Measurements from ENCODE around the gene HSP90AB1. TPM values are rescaled to one million over a fixed set of nuclear protein-coding genes. Genes with fewer than 3 reads are reported as not detected.

HSP90AB1 gene
- total RNA-seq, 1 donor from 2014 or later: 508 TPM

GRCh38 chr6:44237021-44237812 is 9.7 kb upstream of the HSP90AB1 start:
- H3K27me3 Mint-ChIP-seq (ENCODE audit: low read depth): no peaks in the 10 kb centered on the region
- peak overlapping the region; percentile 98 for H3K27ac Mint-ChIP-seq (ENCODE audit: unreplicated experiment)
- H3K36me3 Mint-ChIP-seq (ENCODE audit: low read depth): peaks cover 11% of the 10 kb centered on the region
- no peaks in the 10 kb centered on the region for H3K9me3 Mint-ChIP-seq (ENCODE audit: low read depth)
- peak overlapping the region; percentile 80 for H3K4me3 Mint-ChIP-seq (ENCODE audit: unreplicated experiment)
- H3K4me1 Mint-ChIP-seq (ENCODE audit: low read depth): peaks cover 62% of the 10 kb centered on the region
- DNase-seq (ENCODE audit: low spot score): peak; percentile 98
- no peak for TF ChIP-seq CTCF (IDR thresholded peaks at IDR 0.05)

GRCh38 chr6:44237813-44238433 is 9.0 kb upstream of the HSP90AB1 start:
- H3K36me3 Mint-ChIP-seq (ENCODE audit: low read depth): peaks cover 8% of the 10 kb centered on the region
- no peaks in the 10 kb centered on the region for H3K9me3 Mint-ChIP-seq (ENCODE audit: low read depth)
- peak; percentile 100 for TF ChIP-seq CTCF (IDR thresholded peaks at IDR 0.05)
- peak; percentile 96 for DNase-seq (ENCODE audit: low spot score)
- peaks cover 59% of the 10 kb centered on the region for H3K4me1 Mint-ChIP-seq (ENCODE audit: low read depth)
- H3K27ac Mint-ChIP-seq (ENCODE audit: unreplicated experiment): peak overlapping the region; percentile 98
- peak overlapping the region; percentile 80 for H3K4me3 Mint-ChIP-seq (ENCODE audit: unreplicated experiment)
- no peaks in the 10 kb centered on the region for H3K27me3 Mint-ChIP-seq (ENCODE audit: low read depth)

- Mint-ChIP-seq H3K27me3 (ENCODE audit: low read depth) (no peaks in the 10 kb centered on the region), H3K9me3 (ENCODE audit: low read depth) (no peaks in the 10 kb centered on the region), H3K36me3 (ENCODE audit: low read depth) (peaks cover 4% of the 10 kb centered on the region), H3K4me3 (ENCODE audit: unreplicated experiment) (peak overlapping the region; percentile 8), H3K27ac (ENCODE audit: unreplicated experiment) (peak overlapping the region; percentile 98), H3K4me1 (ENCODE audit: low read depth) (peaks cover 50% of the 10 kb centered on the region)
- peak; percentile 37 for DNase-seq (ENCODE audit: low spot score)
- no peak for TF ChIP-seq CTCF (IDR thresholded peaks at IDR 0.05)
These were observed 8.1 kb upstream of the HSP90AB1 start for GRCh38 chr6:44238687-44239350.

GRCh38 chr6:44243345-44243744 is 3.6 kb upstream of the HSP90AB1 start:
- H3K27ac Mint-ChIP-seq (ENCODE audit: unreplicated experiment): no peak overlapping the region
- H3K9me3 Mint-ChIP-seq (ENCODE audit: low read depth): no peaks in the 10 kb centered on the region
- no peak overlapping the region for H3K4me3 Mint-ChIP-seq (ENCODE audit: unreplicated experiment)
- TF ChIP-seq CTCF (IDR thresholded peaks at IDR 0.05): no peak
- H3K4me1 Mint-ChIP-seq (ENCODE audit: low read depth): peaks cover 16% of the 10 kb centered on the region
- peak; percentile 13 for DNase-seq (ENCODE audit: low spot score)
- H3K36me3 Mint-ChIP-seq (ENCODE audit: low read depth): peaks cover 8% of the 10 kb centered on the region
- H3K27me3 Mint-ChIP-seq (ENCODE audit: low read depth): no peaks in the 10 kb centered on the region

- no peaks in the 10 kb centered on the region for H3K27me3 Mint-ChIP-seq (ENCODE audit: low read depth)
- H3K4me1 Mint-ChIP-seq (ENCODE audit: low read depth): peaks cover 30% of the 10 kb centered on the region
- no peak for TF ChIP-seq CTCF (IDR thresholded peaks at IDR 0.05)
- no peaks in the 10 kb centered on the region for H3K9me3 Mint-ChIP-seq (ENCODE audit: low read depth)
- H3K27ac Mint-ChIP-seq (ENCODE audit: unreplicated experiment): peak overlapping the region; percentile 98
- DNase-seq (ENCODE audit: low spot score): peak; percentile 82
- H3K36me3 Mint-ChIP-seq (ENCODE audit: low read depth): peaks cover 28% of the 10 kb centered on the region
- H3K4me3 Mint-ChIP-seq (ENCODE audit: unreplicated experiment): peak overlapping the region; percentile 98
These were observed 1.4 kb upstream of the HSP90AB1 start for GRCh38 chr6:44245391-44245911.
